ENCODE results near the gene PDGFRB.

DNA sequence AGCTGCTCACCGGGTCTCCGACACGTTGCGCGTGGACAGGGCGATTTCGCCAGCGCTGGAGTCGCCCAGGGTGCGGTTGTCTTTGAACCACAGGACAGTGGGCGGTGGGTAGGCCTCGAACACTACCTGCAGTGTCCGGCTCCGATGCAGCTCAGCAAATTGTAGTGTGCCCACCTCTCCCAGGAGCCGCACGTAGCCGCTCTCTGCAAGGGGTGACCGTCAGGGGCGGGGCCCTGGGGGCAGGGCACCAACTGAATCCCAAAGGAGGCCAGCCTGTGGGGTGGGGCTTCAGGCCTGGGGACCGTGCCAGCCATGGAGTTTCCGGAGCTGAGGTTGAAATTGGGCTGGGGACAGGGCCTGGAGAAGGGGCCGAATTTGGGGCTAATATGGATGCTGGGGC, 22.9 kb downstream of the PDGFRB start:
- no peak for TF ChIP-seq EZH2 (IDR thresholded peaks at IDR 0.05; ENCODE audit: low read depth)
- TF ChIP-seq, protein P1, sequence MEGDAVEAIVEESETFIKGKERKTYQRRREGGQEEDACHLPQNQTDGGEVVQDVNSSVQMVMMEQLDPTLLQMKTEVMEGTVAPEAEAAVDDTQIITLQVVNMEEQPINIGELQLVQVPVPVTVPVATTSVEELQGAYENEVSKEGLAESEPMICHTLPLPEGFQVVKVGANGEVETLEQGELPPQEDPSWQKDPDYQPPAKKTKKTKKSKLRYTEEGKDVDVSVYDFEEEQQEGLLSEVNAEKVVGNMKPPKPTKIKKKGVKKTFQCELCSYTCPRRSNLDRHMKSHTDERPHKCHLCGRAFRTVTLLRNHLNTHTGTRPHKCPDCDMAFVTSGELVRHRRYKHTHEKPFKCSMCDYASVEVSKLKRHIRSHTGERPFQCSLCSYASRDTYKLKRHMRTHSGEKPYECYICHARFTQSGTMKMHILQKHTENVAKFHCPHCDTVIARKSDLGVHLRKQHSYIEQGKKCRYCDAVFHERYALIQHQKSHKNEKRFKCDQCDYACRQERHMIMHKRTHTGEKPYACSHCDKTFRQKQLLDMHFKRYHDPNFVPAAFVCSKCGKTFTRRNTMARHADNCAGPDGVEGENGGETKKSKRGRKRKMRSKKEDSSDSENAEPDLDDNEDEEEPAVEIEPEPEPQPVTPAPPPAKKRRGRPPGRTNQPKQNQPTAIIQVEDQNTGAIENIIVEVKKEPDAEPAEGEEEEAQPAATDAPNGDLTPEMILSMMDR (conservative IDR thresholded peaks at IDR 0.05) = no peak

All from PC-9 (cell line).